Keratinocyte (primary cell): Measurements from ENCODE around the gene DPH6. TPM values are rescaled to one million over a fixed set of nuclear protein-coding genes. Genes with fewer than 3 reads are reported as not detected.
A peak's percentile ranks its signal among the peaks of the same experiment; 100 is the strongest.

Experiments used
- DNase-seq: peaks from one replicate; pipeline ENCODE4 v3.0.0-alpha.2; 2011; ENCODE audit warnings: low read depth, missing footprints, low spot score
- FAIRE-seq: peaks from 2 replicates; lab custom pipeline; 2011; peaks lifted over from hg19 to GRCh38; lab: Jason Lieb, UNC
- H2AFZ ChIP-seq: 2 replicates; pipeline ENCODE4 v1.6.0; 2012; ENCODE audit warnings: low read length, control low read depth, inconsistent platforms; ENCODE audit not compliant: control insufficient read depth
- H3K27ac ChIP-seq: 2 replicates; pipeline ENCODE4 v1.5.1; 2011; ENCODE audit warnings: low read length; ENCODE audit not compliant: control insufficient read depth, insufficient read depth
- H3K27me3 ChIP-seq: 3 replicates; pipeline ENCODE4 v1.6.0; 2011; ENCODE audit warnings: low read length; ENCODE audit not compliant: control insufficient read depth, insufficient read depth; ENCODE audit errors: extremely low read depth
- H3K36me3 ChIP-seq, 2 experiments: 2 replicates in 1 of 2; 3 replicates in 1 of 2; pipeline ENCODE4 v1.5.1; 2011; ENCODE audit warnings: low read length in 2 of 2, mild to moderate bottlenecking in 1 of 2; ENCODE audit not compliant: control insufficient read depth in 2 of 2, insufficient read depth in 2 of 2; ENCODE audit errors: extremely low read depth in 1 of 2
- H3K4me1 ChIP-seq: 3 replicates; pipeline ENCODE4 v1.5.1; 2011; ENCODE audit warnings: low read length; ENCODE audit not compliant: control insufficient read depth, insufficient read depth; ENCODE audit errors: extremely low read depth
- H3K4me2 ChIP-seq: 3 replicates; pipeline ENCODE4 v1.6.0; 2011; ENCODE audit warnings: low read depth, low read length; ENCODE audit not compliant: control insufficient read depth, insufficient read depth; ENCODE audit errors: extremely low read depth
- H3K4me3 ChIP-seq, 3 experiments: fragments of 200-600 bp in 1 of 3; sonication (generic) in 1 of 3; 2 replicates in 2 of 3; 3 replicates in 1 of 3; pipeline ENCODE4 v1.5.1; 2011 to 2016; ENCODE audit warnings: low read length in 3 of 3, mild to moderate bottlenecking in 3 of 3, control low read depth in 2 of 3, inconsistent platforms in 1 of 3, low read depth in 1 of 3, mixed read lengths in 1 of 3, mixed run types in 1 of 3, moderate library complexity in 1 of 3; ENCODE audit not compliant: control insufficient read depth in 2 of 3, insufficient read depth in 2 of 3; ENCODE audit errors: extremely low read depth in 1 of 3
- H3K79me2 ChIP-seq: 2 replicates; pipeline ENCODE4 v1.6.0; 2012; ENCODE audit warnings: low read length; ENCODE audit not compliant: control insufficient read depth, insufficient read depth
- H3K9ac ChIP-seq: 3 replicates; pipeline ENCODE4 v1.6.0; 2011; ENCODE audit warnings: low read length; ENCODE audit not compliant: control insufficient read depth, insufficient read depth; ENCODE audit errors: extremely low read depth
- H3K9me1 ChIP-seq: 3 replicates; pipeline ENCODE4 v1.6.0; 2011; ENCODE audit warnings: low read length; ENCODE audit not compliant: control insufficient read depth, insufficient read depth; ENCODE audit errors: extremely low read depth
- H3K9me3 ChIP-seq: 2 replicates; pipeline ENCODE4 v1.5.1; 2012; ENCODE audit warnings: low read depth, low read length; ENCODE audit not compliant: control insufficient read depth
- H4K20me1 ChIP-seq: 3 replicates; pipeline ENCODE4 v1.6.0; 2011; ENCODE audit warnings: low read length; ENCODE audit not compliant: control insufficient read depth, insufficient read depth; ENCODE audit errors: extremely low read depth
- EZH2 ChIP-seq: IDR thresholded peaks from one replicate; pipeline ENCODE4 v1.6.1; 2012; ENCODE audit warnings: inconsistent platforms, mild to moderate bottlenecking, low read length, moderate library complexity
- dilution Hi-C: fragments of 300-500 bp; cut with MboI; formaldehyde crosslinking; loops from one replicate; pipeline ENCODE4 v1.7.0; 2020; ENCODE audit warnings: low sequenced_read_pairs; ENCODE audit not compliant: extremely low pct_ligation_motif_present
- polyA plus RNA-seq, 5 experiments: library from polyadenylated mRNA; depleted of rRNA in 3 of 5; stranded (reverse) in 3 of 5; stranded (forward) in 1 of 5; unstranded in 1 of 5; fragments of >200 nt; gene quantifications; 1 replicate in 1 of 5; 2 replicates in 3 of 5; 3 replicates in 1 of 5; pipeline versions ENCODE4 v1.2.1 to v1.2.3, GENCODE V29; 2011 to 2012; ENCODE audit warnings: missing spikeins in 2 of 5, low read depth in 1 of 5, low replicate concordance in 1 of 5
- TF ChIP-seq, protein P1 (sequence below), 3 experiments: IDR thresholded peaks in 1 of 3; conservative IDR thresholded peaks in 1 of 3; optimal IDR thresholded peaks in 1 of 3; 2 replicates in 2 of 3; 3 replicates in 1 of 3; pipeline versions ENCODE3 to v1.5.1; 2011; ENCODE audit warnings: low read length in 3 of 3, mild to moderate bottlenecking in 3 of 3, moderate library complexity in 2 of 3, control low read depth in 1 of 3, inconsistent platforms in 1 of 3; ENCODE audit not compliant: insufficient read depth in 2 of 3; ENCODE audit errors: extremely low read depth in 1 of 3

DPH6 gene
- polyA plus RNA-seq, 1 donor (not counting 4 experiments of a cell fraction or from before 2014, with no cell fraction given) = 13.6 TPM

DNA sequence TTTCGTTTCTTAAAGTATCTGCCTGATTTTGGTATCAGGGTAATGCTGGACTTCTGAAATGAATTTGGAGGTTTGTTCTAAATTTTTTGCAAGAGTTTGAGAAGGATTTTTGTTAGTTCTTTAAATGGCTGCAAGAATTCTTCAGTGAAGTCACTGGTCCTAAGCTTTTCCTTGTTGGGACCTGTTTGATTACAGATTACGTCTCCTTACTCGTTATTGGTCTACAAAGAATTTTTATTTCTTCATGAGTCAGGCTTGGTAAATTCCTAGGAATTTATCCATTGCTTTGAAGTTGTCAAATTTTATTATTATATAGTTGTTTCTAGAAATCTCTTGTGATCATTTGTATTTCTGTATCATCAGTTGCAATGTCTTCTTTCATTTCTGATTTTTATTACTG lies 196.0 kb downstream of the DPH6 start:
- H3K9me1 ChIP-seq = no peaks in the 10 kb centered on the region
- H3K4me3 ChIP-seq = peak overlapping the region in 1 of 3 experiments; percentile 11
- H3K4me2 ChIP-seq = no peak overlapping the region
- no peaks in the 10 kb centered on the region for H3K9me3 ChIP-seq
- peaks cover 10% of the 10 kb centered on the region for H3K4me1 ChIP-seq
- H3K9ac ChIP-seq = no peak overlapping the region
- no peaks in the 10 kb centered on the region for H3K79me2 ChIP-seq
- H3K27me3 ChIP-seq = no peaks in the 10 kb centered on the region
- H4K20me1 ChIP-seq = no peaks in the 10 kb centered on the region
- no peak overlapping the region for H2AFZ ChIP-seq
- no peak for FAIRE-seq
- dilution Hi-C loops = no loop called here
- no peaks in the 10 kb centered on the region for H3K36me3 ChIP-seq
- peak overlapping the region; percentile 13 for H3K27ac ChIP-seq
- DNase-seq = peak; percentile 42
- TF ChIP-seq, protein P1, sequence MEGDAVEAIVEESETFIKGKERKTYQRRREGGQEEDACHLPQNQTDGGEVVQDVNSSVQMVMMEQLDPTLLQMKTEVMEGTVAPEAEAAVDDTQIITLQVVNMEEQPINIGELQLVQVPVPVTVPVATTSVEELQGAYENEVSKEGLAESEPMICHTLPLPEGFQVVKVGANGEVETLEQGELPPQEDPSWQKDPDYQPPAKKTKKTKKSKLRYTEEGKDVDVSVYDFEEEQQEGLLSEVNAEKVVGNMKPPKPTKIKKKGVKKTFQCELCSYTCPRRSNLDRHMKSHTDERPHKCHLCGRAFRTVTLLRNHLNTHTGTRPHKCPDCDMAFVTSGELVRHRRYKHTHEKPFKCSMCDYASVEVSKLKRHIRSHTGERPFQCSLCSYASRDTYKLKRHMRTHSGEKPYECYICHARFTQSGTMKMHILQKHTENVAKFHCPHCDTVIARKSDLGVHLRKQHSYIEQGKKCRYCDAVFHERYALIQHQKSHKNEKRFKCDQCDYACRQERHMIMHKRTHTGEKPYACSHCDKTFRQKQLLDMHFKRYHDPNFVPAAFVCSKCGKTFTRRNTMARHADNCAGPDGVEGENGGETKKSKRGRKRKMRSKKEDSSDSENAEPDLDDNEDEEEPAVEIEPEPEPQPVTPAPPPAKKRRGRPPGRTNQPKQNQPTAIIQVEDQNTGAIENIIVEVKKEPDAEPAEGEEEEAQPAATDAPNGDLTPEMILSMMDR (optimal IDR thresholded peaks at IDR 0.05 in 1 of 3, IDR thresholded peaks at IDR 0.05 in 1 of 3, conservative IDR thresholded peaks at IDR 0.05 in 1 of 3; ENCODE audit: extremely low read depth in 1 of 3, insufficient read depth in 2 of 3, low read length in 3 of 3) = no peak
- no peak for TF ChIP-seq EZH2

DNA sequence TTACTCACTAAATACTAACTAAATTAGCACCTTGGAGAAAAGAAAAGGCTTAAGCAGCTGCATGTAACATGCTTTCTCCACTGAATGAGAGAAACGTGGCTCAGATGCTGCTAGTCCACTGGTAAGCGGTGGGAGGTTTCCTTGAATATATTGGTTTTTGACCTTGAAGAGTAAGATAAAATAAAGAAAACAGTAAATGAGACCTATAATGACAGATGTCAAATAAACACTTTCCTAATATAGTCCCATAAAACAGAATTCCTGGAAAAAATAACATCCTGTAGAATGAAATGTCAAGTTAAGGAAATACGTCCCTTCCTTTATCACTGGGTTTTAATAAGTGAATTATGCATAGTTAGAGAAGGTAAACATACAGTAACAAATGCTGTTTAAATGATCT lies 215.0 kb downstream of the DPH6 start:
- Histone ChIP-seq H3K79me2 (no peaks in the 10 kb centered on the region), H3K9me1 (no peaks in the 10 kb centered on the region), H3K27ac (no peak overlapping the region), H3K4me1 (no peaks in the 10 kb centered on the region), H2AFZ (no peak overlapping the region), H3K36me3 (no peaks in the 10 kb centered on the region), H3K9me3 (no peaks in the 10 kb centered on the region), H3K27me3 (no peaks in the 10 kb centered on the region), H3K4me3 (no peak overlapping the region), H4K20me1 (no peaks in the 10 kb centered on the region), H3K4me2 (no peak overlapping the region), H3K9ac (no peak overlapping the region)
- DNase-seq (no peak), FAIRE-seq (no peak)
- TF ChIP-seq EZH2 = no peak
- TF ChIP-seq, protein P1 (optimal IDR thresholded peaks at IDR 0.05 in 1 of 3, IDR thresholded peaks at IDR 0.05 in 1 of 3, conservative IDR thresholded peaks at IDR 0.05 in 1 of 3; ENCODE audit: extremely low read depth in 1 of 3, insufficient read depth in 2 of 3, low read length in 3 of 3) = no peak
- dilution Hi-C loops = no loop called here
